ENCODE data around the gene USP37. TPM values are rescaled to one million over a fixed set of nuclear protein-coding genes. Genes with fewer than 3 reads are reported as not detected.

The USP37 gene
- total and polyA plus RNA-seq, 2 of the 13 experiments (the other 11 are each of a cell fraction or from before 2014, with no cell fraction given), result 6.5 to 30.6 TPM

- TF ChIP-seq DR1 (CRISPR knock-in tag; IDR thresholded peaks at IDR 0.05) (peak; percentile 95; the same call in 1 of the 2 replicates), GLMP (CRISPR knock-in tag; IDR thresholded peaks at IDR 0.05; ENCODE audit: borderline replicate concordance) (no peak; the same call in 1 of the 2 replicates), NR1H2 (CRISPR knock-in tag; IDR thresholded peaks at IDR 0.05; ENCODE audit: borderline replicate concordance, low read depth) (peak; percentile 76; the same call in 1 of the 2 replicates), ZNF780A (CRISPR knock-in tag; IDR thresholded peaks at IDR 0.05) (peak; percentile 61), KLF13 (CRISPR knock-in tag; IDR thresholded peaks at IDR 0.05) (0 out of 2 replicates have a peak, but pooled peaks have one; percentile 41), ATAD3A (CRISPR knock-in tag; IDR thresholded peaks at IDR 0.05) (no peak), KLF6 (CRISPR knock-in tag; IDR thresholded peaks at IDR 0.05) (peak; percentile 80; the same call in 1 of the 2 replicates), THAP11 (CRISPR knock-in tag; IDR thresholded peaks at IDR 0.05) (peak; percentile 91), ZNF761 (CRISPR knock-in tag; conservative IDR thresholded peaks at IDR 0.05) (peak; percentile 97), SIN3B (IDR thresholded peaks at IDR 0.05; ENCODE audit: low read length) (peak; percentile 54; the same call in 1 of the 2 replicates), ZNF101 (CRISPR knock-in tag; IDR thresholded peaks at IDR 0.05; ENCODE audit: borderline replicate concordance, low read depth) (no peak), ZNF83 (CRISPR knock-in tag; IDR thresholded peaks at IDR 0.05; ENCODE audit: borderline replicate concordance) (peak; percentile 95; the same call in 1 of the 2 replicates), ZNF510 (CRISPR knock-in tag; IDR thresholded peaks at IDR 0.05; ENCODE audit: low read depth) (peak; percentile 93), MED8 (CRISPR knock-in tag; IDR thresholded peaks at IDR 0.05; ENCODE audit: insufficient replicate concordance) (peak; percentile 97), ZNF143 (CRISPR knock-in tag; IDR thresholded peaks at IDR 0.05) (peak; percentile 43), IRX3 (CRISPR knock-in tag; IDR thresholded peaks at IDR 0.05; ENCODE audit: borderline replicate concordance, low read depth) (peak; percentile 98), SOX6 (IDR thresholded peaks at IDR 0.05) (no peak), SOX6 (CRISPR knock-in tag; IDR thresholded peaks at IDR 0.05) (peak; percentile 84), NFE2L1 (CRISPR knock-in tag; IDR thresholded peaks at IDR 0.05; ENCODE audit: borderline replicate concordance) (no peak), NFYB (CRISPR knock-in tag; IDR thresholded peaks at IDR 0.05) (peak; percentile 49), ZNF263 (CRISPR knock-in tag; IDR thresholded peaks at IDR 0.05) (peak; percentile 68; the same call in 1 of the 2 replicates), RFX1 (IDR thresholded peaks at IDR 0.05) (no peak), ZNF335 (CRISPR knock-in tag; IDR thresholded peaks at IDR 0.05) (peak; percentile 92), CHD2 (IDR thresholded peaks at IDR 0.05; ENCODE audit: low read depth, low read length) (peak; percentile 67), ZSCAN30 (CRISPR knock-in tag; IDR thresholded peaks at IDR 0.05) (peak; percentile 99), ZFP37 (CRISPR knock-in tag; IDR thresholded peaks at IDR 0.05; ENCODE audit: borderline replicate concordance) (peak; percentile 95), ZNF383 (CRISPR knock-in tag; IDR thresholded peaks at IDR 0.05; ENCODE audit: borderline replicate concordance) (no peak), TOPORS (CRISPR knock-in tag; IDR thresholded peaks at IDR 0.05) (peak; percentile 100), SNAPC5 (CRISPR knock-in tag; IDR thresholded peaks at IDR 0.05; ENCODE audit: borderline replicate concordance) (peak; percentile 96; the same call in 1 of the 2 replicates), MIXL1 (CRISPR knock-in tag; IDR thresholded peaks at IDR 0.05) (peak; percentile 46; the same call in 1 of the 2 replicates), ATF5 (CRISPR knock-in tag; IDR thresholded peaks at IDR 0.05; ENCODE audit: low read depth) (peak; percentile 79), CC2D1A (CRISPR knock-in tag; IDR thresholded peaks at IDR 0.05) (no peak)
Observed at GRCh38 chr2:218568190-218569037, at the start of gene USP37, which contains the start of gene CNOT9 (continued).

Data from HepG2 (cell line).